Ramos (cell line): ENCODE measurements around the gene FLRT1.

Experiments
- in situ Hi-C: fragments of 300-500 bp; cut with MboI; formaldehyde crosslinking; loops from one replicate; pipeline ENCODE4 v1.14.3; 2022; ENCODE audit warnings: low sequenced_read_pairs; ENCODE audit not compliant: unreplicated experiment

The FLRT1 gene

GRCh38 chr11:64020976-64021756, 14.6 kb upstream of the FLRT1 start:
- in situ Hi-C loops = no loop called here

DNA sequence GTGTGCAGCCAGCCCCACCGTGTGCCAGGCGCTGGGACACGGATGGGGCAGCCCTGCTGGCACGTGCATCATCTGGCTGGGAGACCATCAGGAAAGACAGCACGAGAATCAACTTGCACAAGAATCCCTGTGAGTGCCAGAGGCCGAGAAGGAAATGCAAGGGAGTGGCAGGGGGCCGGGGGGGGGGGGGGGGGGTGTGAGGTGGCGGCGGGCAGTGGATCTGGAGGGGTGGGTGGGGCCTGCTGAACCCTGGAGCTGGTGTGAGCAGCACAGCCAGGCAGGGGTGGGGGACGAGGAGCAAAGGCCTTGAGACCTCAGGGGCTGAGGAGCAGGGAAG, 14.0 kb upstream of the FLRT1 start:
- in situ Hi-C loops = no loop called here

DNA sequence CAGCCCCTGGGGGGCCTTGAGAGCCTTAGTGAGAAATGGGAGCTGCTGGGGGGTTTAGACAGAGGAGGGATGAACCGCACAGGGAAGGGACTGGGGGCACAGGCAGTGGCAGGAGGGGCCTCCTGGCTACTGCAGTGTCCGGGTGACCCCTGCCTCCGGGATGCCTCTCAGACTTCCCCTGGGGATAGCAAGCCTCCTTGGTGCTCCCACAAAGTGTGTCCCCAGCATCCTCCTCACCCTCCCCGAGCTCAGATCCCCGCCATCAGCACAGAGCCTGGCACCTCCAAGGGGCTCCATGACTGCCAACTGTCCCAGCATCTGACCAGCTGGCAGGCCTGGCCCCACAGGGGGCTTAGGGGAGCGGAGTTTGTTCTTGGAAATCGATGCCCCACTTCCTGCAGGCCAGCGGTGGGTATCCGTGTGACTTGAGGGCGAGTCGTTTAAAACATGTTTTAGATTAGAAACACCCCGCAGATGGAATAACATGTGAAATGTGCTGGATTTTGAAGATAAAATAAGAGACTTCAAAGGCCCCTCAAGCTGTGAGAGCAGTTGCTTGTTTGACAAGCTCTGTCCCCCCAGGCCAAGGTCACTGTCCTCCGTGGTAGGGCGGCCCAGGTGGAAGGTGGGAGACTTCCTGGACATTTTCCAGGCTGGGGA, 13.5 kb upstream of the FLRT1 start:
- in situ Hi-C loops = no loop called here

DNA sequence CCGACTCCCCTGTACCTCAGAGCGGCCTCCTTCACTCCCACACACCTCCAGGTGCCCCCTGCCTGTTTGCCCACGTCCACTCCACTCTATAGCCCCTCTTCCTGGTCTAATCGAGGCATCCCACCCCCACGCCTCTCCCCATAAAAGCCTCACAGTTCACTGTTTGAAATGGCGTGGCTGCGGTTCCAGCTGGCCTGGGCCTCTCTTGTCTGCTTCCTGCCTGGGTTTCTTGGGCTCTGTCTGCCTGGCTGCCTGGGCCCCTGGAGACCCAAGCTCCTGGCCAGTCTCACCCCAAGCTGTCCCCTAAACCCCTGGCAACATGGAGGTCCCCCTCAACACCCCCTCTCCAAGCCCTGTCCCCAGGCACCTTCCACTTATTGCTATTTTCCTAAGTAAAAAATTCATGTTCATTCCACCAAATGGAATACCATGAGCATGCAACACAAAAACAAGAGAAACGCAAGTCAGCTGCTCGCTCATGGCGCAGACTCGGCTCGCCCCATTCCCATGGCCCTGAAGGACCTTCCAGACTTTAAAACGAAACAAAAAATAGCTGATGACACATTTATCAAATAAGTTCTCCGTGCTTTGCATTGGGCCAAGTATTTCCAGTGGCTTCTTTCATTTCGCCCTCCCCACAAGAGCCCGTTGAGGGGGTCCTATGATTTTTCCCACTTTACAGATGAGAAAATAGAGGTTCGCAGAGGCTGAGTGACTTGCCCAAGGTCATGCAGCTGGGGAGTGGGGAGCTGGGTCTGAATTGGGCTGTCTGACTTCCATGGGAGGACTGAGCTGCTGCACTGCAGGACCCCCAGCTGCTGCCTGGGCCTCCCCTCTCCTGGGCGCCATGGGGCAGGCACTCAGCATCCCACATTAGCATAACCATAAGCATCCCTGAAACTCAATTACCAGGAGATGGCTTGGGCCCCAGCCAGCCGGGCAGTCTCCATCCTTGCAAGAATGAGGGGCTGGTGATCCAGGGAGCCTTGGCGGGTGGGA, 11.7 kb upstream of the FLRT1 start:
- in situ Hi-C loops = no loop called here

- in situ Hi-C loops = no loop called here
Measured at GRCh38 chr11:64025205-64025604, 10.5 kb upstream of the FLRT1 start.

DNA sequence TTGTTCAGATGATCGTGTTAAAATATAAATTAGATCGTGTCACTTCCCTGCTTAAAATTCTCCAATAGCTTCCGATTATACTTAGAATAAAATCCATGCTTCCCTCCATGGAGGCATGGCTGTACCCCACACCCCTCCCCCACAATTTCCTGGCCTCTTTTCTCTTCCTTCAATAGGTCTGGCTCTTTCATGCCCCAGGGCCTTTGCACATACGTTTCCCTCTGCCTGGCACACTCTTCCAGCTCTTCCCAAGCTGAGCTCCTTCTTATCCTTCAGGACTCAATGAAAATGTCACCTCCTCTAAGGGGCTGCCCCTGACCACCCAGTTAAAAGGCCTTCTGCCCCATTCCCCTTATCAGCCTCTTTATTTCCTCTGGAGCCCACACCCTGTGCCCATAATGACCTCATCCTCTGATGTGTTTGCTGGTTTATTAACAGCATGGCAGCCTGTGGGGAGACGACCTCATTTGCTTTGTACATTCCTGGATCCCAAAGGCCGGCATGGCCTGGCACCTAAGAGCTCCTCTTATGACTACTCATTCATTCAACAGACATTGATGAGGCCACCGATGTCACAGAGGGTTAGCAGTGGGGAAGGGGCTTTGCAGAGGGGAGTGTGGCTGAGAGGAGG, 9.0 kb upstream of the FLRT1 start:
- in situ Hi-C loops = no loop called here

DNA sequence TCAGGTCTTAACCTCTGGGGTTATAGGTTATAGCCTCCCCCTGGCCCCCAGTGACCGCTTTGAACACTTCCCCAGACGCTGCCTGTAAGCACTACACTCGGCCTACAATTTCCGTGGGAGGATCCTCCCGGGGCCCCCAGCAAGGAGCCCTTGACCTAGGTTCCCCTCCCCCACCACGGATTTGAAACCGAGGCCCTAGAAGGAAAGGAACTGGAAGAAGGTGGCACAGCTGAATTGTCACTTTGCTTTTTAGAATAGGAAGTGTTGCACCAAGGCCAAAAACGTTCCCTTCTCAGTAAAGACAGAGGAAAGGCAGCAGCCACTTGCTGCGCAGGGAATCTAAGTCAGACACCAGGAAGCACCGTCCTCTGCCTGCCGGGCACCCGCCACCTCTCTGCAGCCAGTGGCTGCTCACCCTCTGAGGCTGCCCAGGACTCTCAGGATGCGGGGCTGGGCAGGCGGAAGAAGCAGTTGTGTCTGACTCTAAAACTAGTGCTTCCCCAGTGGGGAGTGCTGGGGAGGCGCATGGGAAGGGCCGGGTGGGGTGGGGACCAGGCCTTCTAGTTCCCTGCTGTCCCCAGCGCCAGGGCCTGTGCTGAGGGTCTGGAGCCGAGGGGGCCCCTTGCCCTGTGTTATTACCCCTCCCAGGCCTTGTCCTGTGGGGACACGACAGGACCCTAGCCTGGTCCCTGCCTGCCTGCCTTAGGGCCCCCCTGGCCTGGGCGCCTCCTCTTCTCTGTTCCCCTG, 7.9 kb upstream of the FLRT1 start:
- in situ Hi-C loops = no loop called here

DNA sequence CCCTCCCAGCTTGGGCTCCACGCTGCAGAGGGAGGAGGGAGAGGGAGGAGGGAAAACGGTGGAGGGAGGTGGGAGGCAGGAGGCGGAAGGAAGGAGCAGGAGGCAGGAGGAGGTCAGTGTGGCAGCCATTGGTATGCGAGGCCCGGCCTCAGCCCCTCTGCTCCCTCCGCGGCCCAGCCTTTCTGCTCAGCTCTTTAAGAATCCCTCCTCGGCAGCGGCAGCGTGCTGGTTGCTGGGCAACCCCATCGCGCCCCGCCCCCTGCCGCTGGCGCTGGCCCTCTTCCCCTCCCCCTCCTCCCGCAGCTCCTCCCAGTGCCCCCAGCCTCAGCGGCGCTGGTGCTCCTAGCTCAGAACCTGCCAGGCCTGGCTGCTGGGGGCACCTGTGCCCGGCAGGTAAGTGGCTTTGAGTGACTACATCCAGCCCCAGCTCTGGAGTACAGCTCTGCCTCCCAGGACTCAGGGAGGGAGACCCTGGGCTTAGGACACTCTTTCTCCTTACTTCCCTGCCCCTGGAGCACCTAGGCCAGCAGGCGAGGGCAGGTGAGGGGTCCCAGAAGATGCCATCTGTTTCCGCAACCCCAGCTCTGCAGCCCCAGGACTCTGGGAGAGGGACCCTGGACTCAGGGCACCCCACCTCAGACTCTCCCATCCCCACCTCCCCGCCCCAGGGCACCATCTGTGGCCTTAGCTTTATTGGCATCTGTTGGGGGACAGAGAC, 7.2 kb upstream of the FLRT1 start:
- in situ Hi-C loops = no loop called here

DNA sequence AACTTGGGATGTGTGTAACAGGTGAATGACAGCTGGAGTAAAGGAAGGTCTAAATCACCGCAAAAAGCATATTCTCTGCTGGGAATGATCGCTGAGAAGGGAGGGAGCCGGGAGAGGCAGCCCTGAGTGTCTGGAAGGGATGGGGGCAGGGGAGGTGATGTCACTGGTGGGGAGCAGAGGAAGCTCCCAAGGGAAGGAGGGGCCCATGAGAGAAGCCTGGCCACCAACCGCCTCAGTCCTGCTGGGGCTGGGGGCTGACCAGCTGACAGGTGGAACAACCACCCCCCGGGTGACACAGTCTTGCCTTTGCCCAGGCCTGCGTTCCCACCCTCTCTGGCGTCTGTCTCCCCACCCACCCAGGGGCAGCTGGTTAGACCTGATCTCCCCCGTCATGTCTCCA, 6.0 kb upstream of the FLRT1 start:
- in situ Hi-C loops = no loop called here

DNA sequence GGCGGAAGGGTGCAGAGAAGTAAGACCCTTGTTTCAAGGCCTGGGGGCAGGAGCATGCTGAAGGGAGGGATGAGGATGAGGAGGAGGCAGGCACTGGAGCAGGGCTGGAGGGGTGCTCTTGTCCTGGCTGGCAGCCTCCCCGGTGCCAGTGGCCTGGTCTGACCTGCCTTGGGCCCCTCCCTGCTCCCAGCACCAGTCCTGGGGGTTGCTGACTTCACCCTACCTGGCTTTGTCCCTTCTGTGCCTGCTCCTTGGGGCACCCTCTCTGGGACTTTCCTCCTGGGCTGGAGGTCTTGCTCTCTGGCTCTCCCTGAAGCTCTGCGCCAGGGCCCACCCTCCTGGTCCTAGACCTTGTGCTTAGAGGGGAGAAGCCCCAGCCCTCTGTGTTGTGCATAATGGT, 4.7 kb upstream of the FLRT1 start:
- in situ Hi-C loops = no loop called here

DNA sequence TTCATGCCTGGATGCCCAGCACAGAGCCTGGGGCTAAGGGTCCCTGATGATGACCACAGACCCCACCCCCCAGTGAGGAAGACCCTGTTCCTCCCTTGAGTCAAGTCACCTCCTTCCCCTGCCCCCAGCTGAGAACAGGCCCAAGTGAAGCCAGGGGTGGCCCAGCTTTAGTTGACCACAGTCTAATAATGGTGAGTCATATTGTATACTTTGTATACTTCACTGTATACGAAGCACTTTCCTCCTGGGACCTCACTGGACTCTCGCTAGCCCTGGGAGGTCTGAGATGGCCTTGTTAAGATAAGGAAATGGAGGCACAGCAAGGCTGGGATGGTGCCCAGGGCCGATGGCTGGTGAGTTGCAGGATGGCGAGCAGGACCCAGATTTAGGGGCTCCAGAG, 3.7 kb upstream of the FLRT1 start:
- in situ Hi-C loops = no loop called here

DNA sequence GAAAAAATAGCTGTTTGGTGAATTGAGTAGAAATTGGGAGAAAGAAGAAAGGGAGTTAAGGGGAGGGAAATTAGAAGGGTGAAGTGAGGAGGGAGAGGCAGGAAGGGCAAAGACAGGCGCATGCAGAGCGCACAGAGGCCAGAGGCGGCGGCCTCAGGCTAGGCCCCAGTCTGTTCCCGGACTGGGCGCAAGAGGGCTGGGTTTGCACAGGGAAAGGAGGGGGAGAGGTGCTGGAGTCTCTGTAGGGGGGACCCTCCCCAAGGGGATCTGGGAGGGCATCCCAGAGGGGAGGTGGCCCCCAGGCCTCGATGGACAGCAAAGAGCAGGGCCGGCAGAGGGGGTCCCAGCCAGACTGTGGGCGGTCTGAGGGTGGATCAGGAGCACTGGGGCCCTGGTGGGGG, 1.3 kb upstream of the FLRT1 start:
- in situ Hi-C loops = no loop called here

DNA sequence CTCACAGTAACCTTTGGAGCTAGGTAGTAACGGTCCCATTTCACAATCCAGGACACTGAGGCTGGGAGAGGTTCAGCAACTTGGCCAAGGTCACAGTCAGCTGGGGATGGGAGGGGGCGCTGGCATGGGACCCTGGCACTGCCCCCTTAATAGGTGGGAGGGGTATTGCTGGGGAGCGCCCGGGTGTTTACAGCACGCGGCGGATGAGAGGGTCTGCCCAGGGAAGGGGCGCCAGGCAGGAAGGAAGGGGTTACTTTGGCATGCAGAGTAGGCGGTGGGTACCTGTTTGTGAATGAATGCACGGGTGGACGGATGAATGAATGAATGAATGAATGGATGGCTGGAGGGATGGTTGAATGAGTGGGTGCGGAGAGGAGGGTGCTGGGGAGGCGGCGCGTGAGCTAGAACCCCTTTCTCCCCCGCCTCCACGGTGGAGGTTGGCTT, 628 bp upstream of the FLRT1 start:
- in situ Hi-C loops = no loop called here

DNA sequence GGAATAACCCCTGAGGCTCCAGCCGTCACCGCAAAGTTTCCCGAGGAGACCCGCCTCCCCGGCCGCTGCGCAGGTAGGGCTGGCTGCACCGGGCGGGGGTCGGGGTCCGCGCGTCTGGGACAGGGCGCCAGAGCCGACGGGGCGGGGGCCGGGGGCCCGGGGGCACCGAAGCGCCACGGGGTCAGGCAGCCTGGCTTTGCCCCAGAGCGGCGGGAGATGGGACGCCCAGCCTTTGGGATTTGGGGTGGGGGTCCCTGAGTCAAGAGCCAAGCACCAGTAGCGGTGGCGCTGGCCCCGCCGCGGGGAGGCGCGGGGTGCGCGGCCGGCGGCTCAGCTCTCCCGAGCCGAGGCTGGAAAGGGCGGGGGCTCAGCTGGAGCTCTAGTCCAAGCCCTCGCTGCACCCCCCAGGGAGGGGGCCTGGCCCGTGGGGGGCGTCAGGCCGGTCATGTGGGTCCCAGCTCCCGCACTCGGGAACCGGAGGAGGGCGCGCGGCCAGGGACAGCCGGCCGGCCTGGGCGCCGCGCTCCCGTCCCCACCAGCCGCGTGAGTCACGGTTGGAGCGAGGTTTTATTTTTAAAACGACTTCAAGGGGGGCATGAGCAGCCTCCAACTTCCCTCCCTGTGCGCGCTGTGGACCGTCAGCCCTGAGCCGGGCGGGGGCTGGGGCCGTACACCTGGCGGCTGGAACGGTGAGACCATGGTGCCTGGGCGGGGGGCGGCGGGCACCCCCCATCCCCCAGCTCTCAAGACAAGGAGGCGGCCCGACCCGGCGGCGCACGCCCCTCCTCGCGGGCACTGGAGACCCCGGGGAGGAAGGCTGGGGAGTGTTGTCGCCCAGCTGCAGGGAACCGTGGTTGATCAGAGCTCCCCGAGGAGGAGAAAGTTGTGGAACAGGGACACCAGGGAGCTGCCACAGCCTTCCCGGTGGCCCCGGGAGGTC, 626 bp downstream of the FLRT1 start:
- in situ Hi-C loops = no loop called here

- in situ Hi-C loops = no loop called here
Measured at GRCh38 chr11:64037027-64037634, 1.4 kb downstream of the FLRT1 start.

DNA sequence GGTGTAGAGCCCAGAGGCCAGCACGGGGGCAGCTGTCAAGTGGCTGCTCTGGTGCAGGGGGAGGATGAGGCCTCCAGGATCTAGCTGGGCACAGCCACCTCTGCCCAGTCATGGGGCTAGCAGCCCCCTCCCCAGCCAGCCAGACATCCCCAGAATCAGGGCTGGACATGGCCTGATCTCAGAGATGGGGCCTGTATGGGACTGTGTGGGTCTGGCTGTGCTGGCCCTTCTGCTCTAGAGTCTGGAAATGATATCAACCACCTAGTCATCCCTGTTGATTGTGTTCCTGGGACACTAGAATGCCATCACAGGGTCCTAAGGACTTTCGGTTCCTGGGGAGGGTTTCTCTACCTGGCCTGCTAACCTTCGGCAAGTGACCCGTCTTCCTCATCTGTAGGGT, 2.8 kb downstream of the FLRT1 start:
- in situ Hi-C loops = no loop called here

- in situ Hi-C loops = no loop called here
Measured at GRCh38 chr11:64039012-64039665, 3.4 kb downstream of the FLRT1 start.
